Measurements from ENCODE around the gene SLC9A8.

Gene SLC9A8

GRCh38 chr20:49808753-49809152 lies 3.9 kb upstream of the SLC9A8 start:
- no peak overlapping the region for H3K4me2 ChIP-seq (ENCODE audit: insufficient read depth, low read length)
- peaks cover 14% of the 10 kb centered on the region for H3K4me1 ChIP-seq (ENCODE audit: insufficient read depth, low read length)
- H4K20me1 ChIP-seq (ENCODE audit: insufficient read depth, low read length), result no peaks in the 10 kb centered on the region

DNA sequence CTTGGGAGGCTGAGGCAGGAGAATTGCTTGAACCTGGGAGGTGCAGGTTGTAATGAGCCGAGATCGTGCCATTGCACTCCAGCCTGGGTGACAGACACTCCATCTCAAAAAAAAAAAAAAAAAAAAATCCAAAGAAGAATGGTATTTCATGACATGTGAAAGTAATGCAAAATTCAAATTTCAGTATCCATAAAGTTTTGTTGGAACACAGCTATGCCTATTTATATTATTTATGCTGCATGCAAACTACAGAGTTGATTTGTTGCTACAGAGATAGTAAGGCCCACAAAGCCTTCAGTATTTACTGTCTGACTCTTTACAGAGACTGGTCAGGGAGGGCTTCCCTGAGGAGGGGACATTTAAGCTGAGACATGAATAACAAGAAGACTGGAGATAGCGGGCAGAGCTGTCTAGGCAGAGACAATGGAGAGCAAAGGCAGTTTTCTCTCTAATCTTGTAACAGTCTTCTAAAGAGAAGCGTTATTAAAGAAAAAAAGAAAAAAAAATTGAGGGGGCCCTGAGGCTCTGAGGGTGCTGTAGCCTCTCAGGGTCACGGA lies 2.7 kb upstream of the SLC9A8 start:
- Histone ChIP-seq H3K4me2 (ENCODE audit: insufficient read depth, low read length) (no peak overlapping the region), H3K9me3 (ENCODE audit: insufficient read depth, low read length, severe bottlenecking) (no peaks in the 10 kb centered on the region), H3K4me1 (ENCODE audit: insufficient read depth, low read length) (peaks cover 22% of the 10 kb centered on the region), H3K9ac (ENCODE audit: low read depth, low read length) (no peak overlapping the region), H4K20me1 (ENCODE audit: insufficient read depth, low read length) (no peaks in the 10 kb centered on the region), H3K79me2 (ENCODE audit: insufficient read depth, low read length) (peaks cover 19% of the 10 kb centered on the region), H3K27me3 (ENCODE audit: insufficient read depth, low read length, poor library complexity) (no peaks in the 10 kb centered on the region), H3K36me3 (ENCODE audit: insufficient read depth, low read length) (peaks cover 3% of the 10 kb centered on the region), H3K27ac (ENCODE audit: low read length) (no peak overlapping the region), H2AFZ (ENCODE audit: low read depth, low read length) (no peak overlapping the region), H3K4me3 (ENCODE audit: low read depth in 1 of 2, low read length in 2 of 2) (no peak overlapping the region)
- TF ChIP-seq, protein P1, sequence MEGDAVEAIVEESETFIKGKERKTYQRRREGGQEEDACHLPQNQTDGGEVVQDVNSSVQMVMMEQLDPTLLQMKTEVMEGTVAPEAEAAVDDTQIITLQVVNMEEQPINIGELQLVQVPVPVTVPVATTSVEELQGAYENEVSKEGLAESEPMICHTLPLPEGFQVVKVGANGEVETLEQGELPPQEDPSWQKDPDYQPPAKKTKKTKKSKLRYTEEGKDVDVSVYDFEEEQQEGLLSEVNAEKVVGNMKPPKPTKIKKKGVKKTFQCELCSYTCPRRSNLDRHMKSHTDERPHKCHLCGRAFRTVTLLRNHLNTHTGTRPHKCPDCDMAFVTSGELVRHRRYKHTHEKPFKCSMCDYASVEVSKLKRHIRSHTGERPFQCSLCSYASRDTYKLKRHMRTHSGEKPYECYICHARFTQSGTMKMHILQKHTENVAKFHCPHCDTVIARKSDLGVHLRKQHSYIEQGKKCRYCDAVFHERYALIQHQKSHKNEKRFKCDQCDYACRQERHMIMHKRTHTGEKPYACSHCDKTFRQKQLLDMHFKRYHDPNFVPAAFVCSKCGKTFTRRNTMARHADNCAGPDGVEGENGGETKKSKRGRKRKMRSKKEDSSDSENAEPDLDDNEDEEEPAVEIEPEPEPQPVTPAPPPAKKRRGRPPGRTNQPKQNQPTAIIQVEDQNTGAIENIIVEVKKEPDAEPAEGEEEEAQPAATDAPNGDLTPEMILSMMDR (IDR thresholded peaks at IDR 0.05; ENCODE audit: borderline replicate concordance, extremely low read depth, low read length, poor library complexity, severe bottlenecking), result no peak
- TF ChIP-seq EZH2 (IDR thresholded peaks at IDR 0.05; ENCODE audit: borderline replicate concordance, low read depth, low read length, severe bottlenecking), result no peak
- ATAC-seq (ENCODE audit: insufficient read depth, low read depth), result no peak
- no peak for DNase-seq

More at GRCh38 chr20:49808753-49809152, 3.9 kb upstream of the SLC9A8 start:
- H3K9me3 ChIP-seq (ENCODE audit: insufficient read depth, low read length, severe bottlenecking), result no peaks in the 10 kb centered on the region
- H2AFZ ChIP-seq (ENCODE audit: low read depth, low read length), result no peak overlapping the region
- no peak overlapping the region for H3K4me3 ChIP-seq (ENCODE audit: low read depth in 1 of 2, low read length in 2 of 2)
- H3K27ac ChIP-seq (ENCODE audit: low read length), result no peak overlapping the region
- TF ChIP-seq EZH2 (IDR thresholded peaks at IDR 0.05; ENCODE audit: borderline replicate concordance, low read depth, low read length, severe bottlenecking), result no peak
- TF ChIP-seq, protein P1 (IDR thresholded peaks at IDR 0.05; ENCODE audit: borderline replicate concordance, extremely low read depth, low read length, poor library complexity, severe bottlenecking), result no peak
- peaks cover 9% of the 10 kb centered on the region for H3K79me2 ChIP-seq (ENCODE audit: insufficient read depth, low read length)
- no peak for DNase-seq
- no peaks in the 10 kb centered on the region for H3K36me3 ChIP-seq (ENCODE audit: insufficient read depth, low read length)
- H3K27me3 ChIP-seq (ENCODE audit: insufficient read depth, low read length, poor library complexity), result no peaks in the 10 kb centered on the region
- ATAC-seq (ENCODE audit: insufficient read depth, low read depth), result no peak
- H3K9ac ChIP-seq (ENCODE audit: low read depth, low read length), result no peak overlapping the region

DNA sequence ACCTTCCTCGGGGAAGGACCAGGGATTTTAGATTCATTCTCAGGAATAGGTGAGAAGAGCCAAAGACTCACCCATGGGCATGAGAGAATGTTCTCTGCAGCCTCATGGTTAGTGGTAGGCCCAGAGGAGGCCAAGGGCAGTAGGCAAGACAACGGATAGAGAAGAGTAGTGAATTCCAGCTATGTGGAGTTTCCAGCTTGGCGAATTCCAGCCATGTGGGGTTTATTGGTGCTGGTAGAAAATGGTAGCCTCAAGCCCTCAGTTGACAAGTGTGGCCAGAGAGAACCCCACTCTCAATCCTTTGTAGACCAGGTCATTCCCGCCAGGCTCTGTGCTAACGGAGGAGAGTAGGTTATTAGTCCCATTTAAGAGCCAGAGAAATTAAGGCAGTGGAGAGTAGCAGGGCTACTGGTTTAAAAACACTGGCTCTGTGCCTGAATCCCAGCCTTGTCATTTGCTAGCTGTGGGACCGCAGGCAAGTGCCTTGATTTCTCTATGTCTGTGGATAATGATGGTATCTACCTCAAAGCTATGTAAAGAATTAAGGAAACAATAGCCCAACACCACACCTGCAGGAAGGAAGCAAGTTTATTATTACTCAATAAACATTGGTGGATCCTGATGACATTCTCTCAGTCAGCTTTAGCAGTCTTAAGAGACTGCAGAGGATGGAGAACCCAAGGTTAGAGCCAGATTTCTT lies 2.0 kb upstream of the SLC9A8 start:
- Histone ChIP-seq H3K9ac (ENCODE audit: low read depth, low read length) (no peak overlapping the region), H3K36me3 (ENCODE audit: insufficient read depth, low read length) (peaks cover 10% of the 10 kb centered on the region), H3K27me3 (ENCODE audit: insufficient read depth, low read length, poor library complexity) (no peaks in the 10 kb centered on the region), H3K79me2 (ENCODE audit: insufficient read depth, low read length) (peaks cover 21% of the 10 kb centered on the region), H3K27ac (ENCODE audit: low read length) (no peak overlapping the region), H3K4me3 (ENCODE audit: low read depth in 1 of 2, low read length in 2 of 2) (no peak overlapping the region), H2AFZ (ENCODE audit: low read depth, low read length) (no peak overlapping the region), H3K9me3 (ENCODE audit: insufficient read depth, low read length, severe bottlenecking) (no peaks in the 10 kb centered on the region), H3K4me1 (ENCODE audit: insufficient read depth, low read length) (peaks cover 22% of the 10 kb centered on the region), H4K20me1 (ENCODE audit: insufficient read depth, low read length) (no peaks in the 10 kb centered on the region), H3K4me2 (ENCODE audit: insufficient read depth, low read length) (no peak overlapping the region)
- TF ChIP-seq, protein P1 (IDR thresholded peaks at IDR 0.05; ENCODE audit: borderline replicate concordance, extremely low read depth, low read length, poor library complexity, severe bottlenecking), result no peak
- no peak for TF ChIP-seq EZH2 (IDR thresholded peaks at IDR 0.05; ENCODE audit: borderline replicate concordance, low read depth, low read length, severe bottlenecking)
- DNase-seq (no peak), ATAC-seq (ENCODE audit: insufficient read depth, low read depth) (no peak)
